Stimulated activated CD8-positive, alpha-beta memory T cell treated with anti-CD3 and anti-CD28 coated beads, Interleukin-4, amount 100 ng/mL, for 4 hours (primary cell): ENCODE results near the gene CANX.
"Not testable (repeated sequence)": the region's sequence is repeated elsewhere in the genome, so short reads cannot be mapped to it uniquely, and the experiment has no call there.

Experiments
- DNase-seq, 2 donors: peaks; one replicate each; pipeline ENCODE4 v3.0.0-alpha.2; 2020; ENCODE audit warnings: low read depth in 2 of 2, low spot score in 1 of 2

The CANX gene

DNA sequence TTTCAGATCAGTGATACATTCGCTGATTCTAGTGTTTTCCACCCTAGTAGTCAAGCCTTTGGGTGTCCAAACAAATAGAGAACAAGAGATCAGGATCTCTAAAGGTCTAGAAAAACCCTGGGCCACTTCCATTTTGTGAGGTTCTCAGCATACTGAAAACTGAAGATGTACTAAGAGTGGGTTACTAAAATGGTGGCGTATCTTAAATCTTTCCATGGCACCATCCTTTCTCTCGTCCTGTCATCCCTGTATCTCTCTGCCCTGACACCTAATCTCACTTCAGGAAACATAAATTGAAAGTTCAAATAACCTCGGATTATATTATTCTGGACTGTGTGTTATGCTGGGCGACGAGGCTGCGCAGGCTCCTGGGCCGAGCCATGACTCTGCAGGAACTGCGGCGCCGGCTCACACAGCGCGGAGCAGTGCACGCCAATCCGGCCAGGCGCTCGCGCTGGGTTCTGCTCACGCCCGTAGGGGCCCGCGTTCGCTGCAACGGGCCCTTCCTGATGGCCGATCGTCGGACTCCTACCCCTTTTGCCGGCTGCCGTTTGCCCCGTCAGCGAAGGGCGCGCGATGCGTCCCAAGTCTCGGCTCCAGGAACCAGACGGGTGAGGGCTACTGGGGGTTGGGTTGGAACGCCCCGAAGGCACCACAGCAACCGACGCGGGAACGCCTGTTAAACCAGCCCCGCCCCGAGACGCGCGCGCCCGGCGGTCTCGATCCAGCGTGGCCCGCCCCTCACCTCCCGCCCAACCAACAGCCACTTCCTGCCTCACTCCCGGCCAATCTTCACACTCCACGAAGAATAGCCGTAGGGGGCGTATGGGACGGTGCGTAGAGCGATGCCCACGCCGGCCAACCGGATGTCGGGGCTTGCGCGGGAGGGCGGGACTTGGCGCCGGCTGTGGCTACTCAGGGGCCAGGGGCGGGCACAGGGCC lies 503 bp upstream of the CANX start:
- peak; percentile 96 to 98 for DNase-seq

GRCh38 chr5:179699616-179700237 lies 960 bp downstream of the CANX start:
- DNase-seq, result no peak

GRCh38 chr5:179700401-179700918 lies 1.7 kb downstream of the CANX start:
- no peak for DNase-seq

- no peak for DNase-seq
Observed at GRCh38 chr5:179716286-179716685, 17.5 kb downstream of the CANX start.

DNA sequence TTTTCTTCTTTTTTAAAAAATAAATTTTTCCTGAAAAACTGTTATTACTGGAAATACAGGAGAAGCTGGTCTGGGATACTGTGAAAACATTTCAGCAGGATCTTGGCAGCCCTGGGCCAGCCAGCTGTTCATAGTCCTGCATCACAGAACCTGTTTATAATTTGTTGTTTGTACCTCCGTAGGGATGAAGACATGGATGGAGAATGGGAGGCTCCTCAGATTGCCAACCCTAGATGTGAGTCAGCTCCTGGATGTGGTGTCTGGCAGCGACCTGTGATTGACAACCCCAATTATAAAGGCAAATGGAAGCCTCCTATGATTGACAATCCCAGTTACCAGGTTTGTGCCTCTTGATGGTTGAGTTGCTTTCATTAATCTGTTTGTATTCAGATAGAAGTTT lies 21.5 kb downstream of the CANX start:
- no peak for DNase-seq

- DNase-seq, result no peak
Observed at GRCh38 chr5:179724163-179724562, 25.4 kb downstream of the CANX start.

DNA sequence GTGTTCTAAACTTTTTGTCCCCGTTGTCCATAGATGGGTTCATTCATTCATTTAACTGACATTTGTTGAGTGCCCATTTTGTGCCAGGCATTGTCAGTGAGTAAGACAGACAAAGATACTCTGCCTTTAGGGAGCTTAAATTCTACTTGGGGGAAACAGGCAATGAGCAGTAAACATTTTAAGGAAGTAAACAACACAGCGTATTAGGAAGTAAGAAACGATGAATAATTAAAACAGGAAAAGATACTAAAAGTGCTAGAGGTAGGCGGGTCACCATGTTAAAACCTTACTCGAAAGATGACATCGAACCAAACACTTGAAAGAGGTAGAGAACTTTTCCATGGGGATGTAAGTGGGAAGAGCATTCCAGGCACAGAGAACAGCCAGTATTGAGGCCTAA lies 28.3 kb downstream of the CANX start:
- no peak for DNase-seq

- no peak for DNase-seq
Observed at GRCh38 chr5:179729303-179729702, 30.5 kb downstream of the CANX start.

GRCh38 chr5:179729727-179730126 lies 31.0 kb downstream of the CANX start:
- DNase-seq, result no peak

DNA sequence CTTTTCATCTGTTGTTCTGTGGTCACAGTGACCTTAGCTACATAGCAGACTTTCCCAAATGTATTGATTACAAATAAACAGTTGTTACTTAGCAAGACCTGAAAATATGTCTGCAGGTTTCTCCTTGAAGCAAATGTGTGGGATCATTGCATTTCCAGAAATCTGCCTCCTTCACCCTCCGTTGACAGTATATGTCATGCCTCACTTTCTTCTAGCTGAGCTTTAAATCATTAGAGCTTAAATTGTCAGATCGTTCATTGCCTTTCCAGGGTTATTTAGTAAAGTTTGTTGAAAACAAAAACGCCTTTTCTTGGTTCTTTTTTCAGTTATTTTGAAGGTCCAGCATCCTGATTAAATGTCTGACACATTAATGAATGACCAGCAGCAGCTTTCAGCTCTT lies 31.6 kb downstream of the CANX start:
- DNase-seq, result no peak

- DNase-seq, result no peak
Observed at GRCh38 chr5:179730852-179731251, 32.1 kb downstream of the CANX start.

- peak in 1 of 2 donors; percentile 0 for DNase-seq
Observed at GRCh38 chr5:179731791-179732411, 33.1 kb downstream of the CANX start.

- peak; percentile 96 to 99 for DNase-seq
Observed at GRCh38 chr5:179732412-179732917, 33.7 kb downstream of the CANX start, which contains the start of gene MAML1. TSS of gene MAML1 (plus strand) at chr5:179732822. CDS start at chr5:179733113, 291 bp downstream.

DNA sequence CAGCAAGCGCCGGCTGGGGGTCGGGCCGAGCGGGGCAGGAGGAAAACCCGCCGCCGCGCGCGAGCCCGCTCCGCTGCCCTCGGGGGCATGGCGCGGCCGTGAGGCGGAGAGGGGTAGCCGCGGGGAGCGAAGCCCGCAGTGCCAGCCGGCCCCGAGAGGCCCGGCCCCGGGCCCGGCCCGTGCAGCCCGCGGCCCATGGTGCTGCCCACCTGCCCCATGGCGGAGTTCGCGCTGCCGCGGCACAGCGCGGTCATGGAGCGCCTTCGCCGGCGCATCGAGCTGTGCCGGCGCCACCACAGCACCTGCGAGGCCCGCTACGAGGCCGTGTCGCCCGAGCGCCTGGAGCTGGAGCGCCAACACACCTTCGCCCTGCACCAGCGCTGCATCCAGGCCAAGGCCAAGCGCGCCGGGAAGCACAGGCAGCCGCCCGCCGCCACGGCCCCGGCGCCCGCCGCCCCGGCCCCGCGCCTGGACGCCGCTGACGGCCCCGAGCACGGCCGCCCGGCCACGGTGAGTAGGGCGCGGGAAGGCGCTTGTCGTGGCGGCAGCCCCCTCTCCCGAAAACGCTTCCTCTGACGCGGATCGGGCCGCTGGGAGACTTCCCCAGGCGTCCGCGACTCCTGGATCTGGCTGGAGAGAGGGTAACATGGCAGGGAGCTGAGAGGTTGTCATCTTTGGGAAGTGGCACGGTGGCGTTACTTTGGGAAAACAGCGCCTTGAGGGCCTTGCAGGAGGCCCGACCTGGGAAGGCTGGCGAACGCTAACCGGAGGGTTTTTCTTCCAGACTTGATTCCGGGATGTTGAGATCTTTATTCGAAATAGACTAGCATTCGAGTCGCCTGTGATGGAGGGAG lies 34.4 kb downstream of the CANX start:
- peak in 1 of 2 donors; percentile 0 for DNase-seq

DNA sequence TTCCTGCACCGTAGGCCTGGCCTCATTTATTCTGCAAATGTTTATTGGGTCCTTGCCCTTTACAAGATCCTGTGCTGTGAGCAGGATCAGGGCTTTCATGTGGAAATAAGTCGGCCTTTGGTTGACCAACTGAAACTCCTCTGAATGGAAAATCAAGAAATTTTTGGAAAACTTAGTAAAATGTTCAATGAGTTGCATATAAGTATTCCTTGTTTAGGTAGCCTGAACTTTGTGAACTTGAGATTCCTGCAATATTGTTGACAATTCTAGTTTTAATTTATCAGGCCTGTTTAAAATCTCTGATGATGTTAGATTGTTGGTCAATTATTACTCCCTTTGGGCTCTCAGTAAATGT lies 35.0 kb downstream of the CANX start:
- DNase-seq, result no peak

- DNase-seq, result no peak
Observed at GRCh38 chr5:179734536-179735164, 35.9 kb downstream of the CANX start.

DNA sequence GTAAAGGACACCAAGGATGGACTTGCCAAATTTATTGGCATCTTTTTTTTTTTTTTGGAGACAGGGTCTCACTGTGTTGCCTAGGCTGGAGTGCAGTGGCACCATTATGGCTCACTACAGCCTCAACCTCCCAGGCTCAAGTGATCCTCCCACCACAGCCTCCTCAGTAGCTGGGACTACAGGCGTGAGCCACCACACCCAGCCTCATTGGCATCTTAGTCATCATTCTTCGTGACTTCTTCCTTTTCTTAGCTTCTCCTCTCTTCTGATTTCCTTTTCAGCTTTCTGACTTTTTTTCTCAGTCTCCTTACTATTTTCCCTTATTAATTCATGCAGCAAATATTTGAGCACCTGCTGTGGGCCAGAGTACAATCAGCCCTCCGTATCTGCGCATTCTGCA lies 40.0 kb downstream of the CANX start:
- DNase-seq, result no peak

- not testable (repeated sequence) for DNase-seq
Observed at GRCh38 chr5:179744106-179744505, 45.3 kb downstream of the CANX start.

DNA sequence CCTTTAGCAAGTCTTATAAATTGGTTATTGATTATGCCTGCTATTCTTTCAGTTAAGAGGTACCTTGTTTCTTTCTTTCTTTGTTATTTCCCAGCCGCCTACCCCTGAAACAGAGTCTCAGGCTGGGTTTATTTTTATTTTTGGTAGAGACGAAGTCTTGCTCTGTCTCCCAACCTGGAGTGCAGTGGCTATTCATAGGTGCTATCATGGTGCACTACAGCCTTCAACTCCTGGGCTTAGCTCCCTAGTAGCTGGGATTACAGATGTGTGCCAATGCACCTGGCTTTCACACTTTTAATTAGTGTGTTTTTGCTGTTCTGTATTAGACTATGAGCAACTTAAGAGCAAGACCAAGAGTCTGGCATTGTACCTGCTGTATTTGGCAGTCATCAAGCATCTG lies 48.1 kb downstream of the CANX start:
- DNase-seq, result no peak

DNA sequence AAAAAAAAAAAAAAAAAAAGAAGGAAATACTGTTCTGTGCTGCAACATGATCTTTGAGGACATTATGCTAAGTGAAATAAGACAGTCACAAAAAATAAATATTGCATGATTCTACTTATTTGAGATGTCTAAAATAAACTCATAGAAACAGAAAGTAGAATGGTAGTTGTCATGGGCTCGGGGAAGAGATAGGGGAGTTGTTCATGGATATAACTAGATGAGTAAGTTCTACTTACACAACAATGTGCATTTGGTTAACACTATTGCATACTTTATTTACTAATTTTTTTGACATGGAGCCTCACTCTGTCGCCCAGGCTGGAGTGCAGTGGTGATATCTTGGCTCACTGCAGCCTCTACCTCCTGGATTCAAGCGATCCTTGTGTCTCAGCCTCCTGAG lies 49.0 kb downstream of the CANX start:
- DNase-seq, result no peak
